Esophagus squamous epithelium (tissue), 5 donors: ENCODE results near the gene DENND1A. TPM values are rescaled to one million over a fixed set of nuclear protein-coding genes. Genes with fewer than 3 reads are reported as not detected.

Experiments used
- DNase-seq: peaks from one replicate; lab custom pipeline; 2025; lab: John Stamatoyannopoulos, UW
- H3K27ac ChIP-seq, 4 donors: fragments of 200-600 bp; sonication (generic); one replicate each; pipeline ENCODE4 v1.5.1; 2016 to 2019; ENCODE audit warnings: mild to moderate bottlenecking in 1 of 4
- H3K27me3 ChIP-seq, 4 donors: fragments of 200-600 bp; sonication (generic); 1 replicate in 3 of 4; 2 replicates in 1 of 4; pipeline versions ENCODE4 v1.5.1 to v1.6.0; 2017 to 2021; ENCODE audit warnings: antibody characterized with exemption in 1 of 4
- H3K36me3 ChIP-seq, 3 donors: fragments of 200-600 bp; sonication (generic); one replicate each; pipeline ENCODE4 v1.5.1; 2016 to 2019
- H3K4me1 ChIP-seq, 3 donors: fragments of 200-600 bp; sonication (generic); one replicate each; pipeline ENCODE4 v1.5.1; 2017 to 2019
- H3K4me3 ChIP-seq, 4 donors: fragments of 200-600 bp; sonication (generic); 1 replicate in 3 of 4; 2 replicates in 1 of 4; pipeline ENCODE4 v1.5.1; 2016 to 2019; ENCODE audit warnings: mild to moderate bottlenecking in 2 of 4, moderate library complexity in 1 of 4
- H3K9me3 ChIP-seq, 3 donors: fragments of 200-600 bp; sonication (generic); one replicate each; pipeline ENCODE4 v1.5.1; 2016 to 2019
- POLR2A ChIP-seq, 4 donors: fragments of 450-650 bp; IDR thresholded peaks; one replicate each; pipeline ENCODE4 v1.6.1; 2017; ENCODE audit warnings: antibody characterized with exemption in 4 of 4, mild to moderate bottlenecking in 4 of 4, moderate library complexity in 3 of 4
- WGBS, 2 donors: methylation state at CpG; one replicate each; pipeline ENCODE4 v1.1.5; 2018; 5-methylcytosine and 5-hydroxymethylcytosine counted together
- intact Hi-C: fragments of 100-400 bp; cut with DNase I; formaldehyde crosslinking; loops from one replicate; pipeline ENCODE4 v1.15.0; 2022
- total RNA-seq, 4 donors: library from RNA; depleted of rRNA; stranded (reverse); fragments of >200 nt; gene quantifications; one replicate each; pipeline ENCODE4 v1.1.0, GENCODE V29; 2016
- TF ChIP-seq, protein P1 (sequence below), 6 experiments: fragments of 450-650 bp in 4 of 6; fragments of 200-600 bp in 2 of 6; sonication (generic) in 2 of 6; IDR thresholded peaks; one replicate each; pipeline ENCODE4 v1.5.1; 2016 to 2019; ENCODE audit warnings: antibody characterized with exemption in 6 of 6, mild to moderate bottlenecking in 4 of 6, moderate library complexity in 4 of 6
- donor health status: DM: yes; HTN: yes; CAD: no.

DENND1A gene
- total RNA-seq, 4 donors from 2014 or later, result 5.3 to 16.0 (median 12.9) TPM

DNA sequence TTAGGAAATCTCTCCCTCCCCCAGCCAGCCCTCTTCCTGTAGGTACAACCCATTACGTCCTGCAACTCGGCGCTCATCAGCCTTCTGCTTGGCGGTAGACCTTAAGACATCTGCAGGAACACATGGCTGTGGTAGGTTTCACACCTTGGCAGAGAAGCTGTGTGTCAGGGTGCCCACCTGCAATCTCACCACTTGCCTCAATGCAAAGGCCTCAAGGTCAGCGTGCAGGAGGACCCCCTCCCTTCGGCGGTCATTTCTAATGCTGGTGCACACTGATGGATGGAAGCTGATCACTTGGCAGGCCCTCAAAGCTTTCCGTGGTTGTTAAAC is 506.6 kb downstream of the DENND1A start:
- intact Hi-C loops, result no loop called here
- Histone ChIP-seq H3K9me3 (no peaks in the 10 kb centered on the region), H3K27ac (no peak overlapping the region), H3K27me3 (no peaks in the 10 kb centered on the region), H3K4me1 (no peaks in the 10 kb centered on the region), H3K36me3 (peaks cover 0 to 41% (median 0%) of the 10 kb centered on the region in 3 donors), H3K4me3 (no peak overlapping the region)
- TF ChIP-seq POLR2A (IDR thresholded peaks at IDR 0.05), result no peak
- TF ChIP-seq, protein P1, sequence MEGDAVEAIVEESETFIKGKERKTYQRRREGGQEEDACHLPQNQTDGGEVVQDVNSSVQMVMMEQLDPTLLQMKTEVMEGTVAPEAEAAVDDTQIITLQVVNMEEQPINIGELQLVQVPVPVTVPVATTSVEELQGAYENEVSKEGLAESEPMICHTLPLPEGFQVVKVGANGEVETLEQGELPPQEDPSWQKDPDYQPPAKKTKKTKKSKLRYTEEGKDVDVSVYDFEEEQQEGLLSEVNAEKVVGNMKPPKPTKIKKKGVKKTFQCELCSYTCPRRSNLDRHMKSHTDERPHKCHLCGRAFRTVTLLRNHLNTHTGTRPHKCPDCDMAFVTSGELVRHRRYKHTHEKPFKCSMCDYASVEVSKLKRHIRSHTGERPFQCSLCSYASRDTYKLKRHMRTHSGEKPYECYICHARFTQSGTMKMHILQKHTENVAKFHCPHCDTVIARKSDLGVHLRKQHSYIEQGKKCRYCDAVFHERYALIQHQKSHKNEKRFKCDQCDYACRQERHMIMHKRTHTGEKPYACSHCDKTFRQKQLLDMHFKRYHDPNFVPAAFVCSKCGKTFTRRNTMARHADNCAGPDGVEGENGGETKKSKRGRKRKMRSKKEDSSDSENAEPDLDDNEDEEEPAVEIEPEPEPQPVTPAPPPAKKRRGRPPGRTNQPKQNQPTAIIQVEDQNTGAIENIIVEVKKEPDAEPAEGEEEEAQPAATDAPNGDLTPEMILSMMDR (IDR thresholded peaks at IDR 0.05), result no peak
- no peak for DNase-seq
- WGBS, 2 donors, result 83 to 97% methylated on average over 8 of the region's 8 CpGs

DNA sequence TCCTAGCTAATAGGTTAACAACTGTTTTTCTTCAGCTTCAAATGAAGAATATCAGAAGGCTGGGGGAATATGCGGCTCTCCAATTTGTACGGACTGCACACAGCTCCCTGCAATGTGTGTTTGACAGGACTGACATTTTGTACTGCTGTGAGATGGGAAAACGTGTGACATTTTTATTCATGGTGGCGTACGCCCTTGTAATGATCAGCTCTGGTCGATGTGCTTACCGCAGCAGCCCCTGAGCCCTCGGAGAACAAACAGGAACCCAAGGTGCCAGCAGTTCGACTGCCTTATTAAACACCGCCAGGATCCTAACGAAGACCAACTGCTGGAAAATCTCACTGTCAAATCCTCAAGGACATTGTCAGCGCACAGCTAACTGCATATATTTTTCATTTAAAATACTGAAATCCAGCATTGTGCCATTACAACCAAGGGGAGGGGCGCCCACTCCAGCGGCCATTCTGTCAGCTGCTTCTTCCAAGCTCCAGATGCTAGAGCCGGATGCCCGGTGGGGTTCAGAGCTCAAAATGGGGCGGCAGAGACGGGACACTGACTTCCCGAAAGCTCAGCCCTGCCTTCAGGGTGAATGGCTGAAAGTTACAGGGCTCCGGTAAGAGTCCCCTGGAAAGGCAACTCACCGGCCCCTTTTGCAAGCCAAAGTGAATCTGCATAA is 507.2 kb downstream of the DENND1A start:
- WGBS, 2 donors, result 90 to 92% methylated on average over 17 to 21 of the region's 21 CpGs
- Histone ChIP-seq H3K9me3 (no peaks in the 10 kb centered on the region), H3K36me3 (peaks cover 0 to 38% (median 0%) of the 10 kb centered on the region in 3 donors), H3K4me1 (no peaks in the 10 kb centered on the region), H3K27ac (no peak overlapping the region), H3K4me3 (no peak overlapping the region), H3K27me3 (no peaks in the 10 kb centered on the region)
- intact Hi-C loops, result no loop called here
- no peak for DNase-seq
- TF ChIP-seq POLR2A (IDR thresholded peaks at IDR 0.05), result no peak
- TF ChIP-seq, protein P1 (IDR thresholded peaks at IDR 0.05), result no peak

DNA sequence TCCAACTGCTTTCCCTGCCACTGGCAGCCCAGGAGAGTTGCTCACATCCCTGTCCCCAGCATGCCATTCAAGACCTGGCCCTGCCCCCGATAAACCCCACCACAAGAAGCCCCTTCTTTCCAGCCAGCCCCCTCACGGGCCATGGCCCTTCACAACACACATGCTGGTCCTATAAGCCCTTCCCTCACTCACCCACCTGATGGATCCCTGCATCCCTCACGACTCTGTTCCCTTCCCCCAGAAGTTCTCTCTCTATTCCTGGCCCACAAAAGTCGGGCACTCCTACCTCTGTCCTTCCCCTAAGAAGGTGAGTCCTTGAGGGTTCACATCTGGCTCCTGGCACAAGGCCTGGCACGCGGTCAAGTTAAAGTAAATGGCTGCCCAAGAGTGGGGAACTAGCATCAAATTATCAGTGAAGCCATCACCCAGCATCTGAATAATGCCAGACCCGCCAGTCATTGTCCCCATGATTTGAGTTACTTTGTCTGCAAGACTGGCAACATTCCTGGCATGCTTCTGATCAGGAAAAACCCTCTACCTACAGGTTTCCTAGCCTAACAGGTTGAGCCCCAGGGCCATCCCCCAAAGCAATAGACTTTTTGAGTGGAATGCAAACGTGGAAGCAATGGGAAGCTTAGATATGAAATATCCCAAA is 508.0 kb downstream of the DENND1A start:
- TF ChIP-seq POLR2A (IDR thresholded peaks at IDR 0.05), result no peak
- TF ChIP-seq, protein P1 (IDR thresholded peaks at IDR 0.05), result no peak
- 81 to 94% methylated on average over 7 to 8 of the region's 8 CpGs for WGBS, 2 donors
- DNase-seq, result no peak
- H3K4me1 ChIP-seq, result no peaks in the 10 kb centered on the region
- H3K4me3 ChIP-seq, result no peak overlapping the region
- H3K36me3 ChIP-seq, result peaks cover 0 to 36% (median 0%) of the 10 kb centered on the region in 3 donors
- intact Hi-C loops, result no loop called here
- no peak overlapping the region for H3K27ac ChIP-seq
- no peaks in the 10 kb centered on the region for H3K9me3 ChIP-seq
- no peaks in the 10 kb centered on the region for H3K27me3 ChIP-seq

DNA sequence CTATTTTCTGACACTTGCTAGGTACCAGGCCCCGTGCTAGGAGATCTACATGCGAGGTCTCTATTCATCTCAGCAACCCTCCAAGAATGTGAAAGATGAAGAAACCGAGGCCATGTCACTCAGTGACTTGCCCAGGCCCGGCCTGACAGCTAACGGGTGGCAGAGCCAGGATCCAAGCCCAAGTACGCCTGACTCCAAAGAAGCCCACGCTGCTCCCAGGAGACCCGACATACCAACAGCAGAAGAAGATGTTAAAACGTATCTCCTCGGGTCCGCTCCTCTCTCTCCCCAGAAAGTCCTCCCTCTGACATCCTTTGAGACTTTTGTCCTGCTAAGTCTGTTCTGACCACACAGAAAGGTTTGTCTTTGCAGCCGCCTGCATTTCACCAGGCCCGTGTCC is 508.7 kb downstream of the DENND1A start:
- TF ChIP-seq, protein P1 (IDR thresholded peaks at IDR 0.05), result no peak
- peaks cover 0 to 40% (median 0%) of the 10 kb centered on the region in 3 donors for H3K36me3 ChIP-seq
- H3K27me3 ChIP-seq, result no peaks in the 10 kb centered on the region
- WGBS, 2 donors, result 92 to 97% methylated on average over 10 to 13 of the region's 13 CpGs
- H3K9me3 ChIP-seq, result no peaks in the 10 kb centered on the region
- H3K4me1 ChIP-seq, result no peaks in the 10 kb centered on the region
- no peak for DNase-seq
- no peak overlapping the region for H3K27ac ChIP-seq
- no peak overlapping the region for H3K4me3 ChIP-seq
- intact Hi-C loops, result no loop called here

DNA sequence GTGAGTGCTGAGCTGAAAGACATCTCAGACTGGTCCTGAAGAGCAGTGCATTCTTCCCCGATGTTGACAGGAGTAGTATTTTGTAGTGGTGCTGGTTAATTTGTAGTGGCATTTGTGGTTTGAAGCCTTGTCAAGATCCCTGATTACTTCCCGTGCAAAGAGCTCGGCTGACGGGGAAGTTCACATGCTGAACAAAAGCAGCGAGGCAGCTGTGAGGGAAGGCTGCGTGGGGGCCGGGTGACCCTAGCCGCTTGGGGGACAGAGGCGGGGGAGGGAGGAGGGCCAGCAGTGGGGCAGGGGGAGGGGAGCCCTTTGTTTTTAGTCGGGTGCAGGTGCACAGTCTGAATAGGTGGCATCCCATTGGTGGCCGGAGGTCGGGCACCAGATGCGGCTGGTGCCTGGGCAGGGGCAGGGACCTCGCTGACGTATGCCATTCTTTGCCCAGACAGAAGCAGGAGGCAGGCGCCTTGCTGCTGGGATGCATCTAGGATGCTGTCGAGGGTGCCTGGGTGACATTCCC is 509.3 kb downstream of the DENND1A start:
- Histone ChIP-seq H3K27ac (no peak overlapping the region), H3K9me3 (no peaks in the 10 kb centered on the region), H3K27me3 (no peaks in the 10 kb centered on the region), H3K36me3 (peaks cover 0 to 42% (median 0%) of the 10 kb centered on the region in 3 donors), H3K4me1 (no peaks in the 10 kb centered on the region), H3K4me3 (no peak overlapping the region)
- intact Hi-C loops, result no loop called here
- WGBS, 2 donors, result 79 to 80% methylated on average over 3 to 6 of the region's 17 CpGs
- no peak for DNase-seq
- TF ChIP-seq, protein P1 (IDR thresholded peaks at IDR 0.05), result no peak
- no peak for TF ChIP-seq POLR2A (IDR thresholded peaks at IDR 0.05)
